LHCN-M2 (cell line): ENCODE results near the gene DPEP2. TPM values are rescaled to one million over a fixed set of nuclear protein-coding genes. Genes with fewer than 3 reads are reported as not detected.
"Not testable (repeated sequence)": the region's sequence is repeated elsewhere in the genome, so short reads cannot be mapped to it uniquely, and the experiment has no call there.

Experiments used
- DNase-seq: peaks from one replicate; pipeline ENCODE4 v3.0.0-alpha.2; 2012; ENCODE audit warnings: low read depth
- total RNA-seq: library from RNA; depleted of rRNA; stranded (reverse); fragments of >200 nt; gene quantifications from 2 replicates; pipeline ENCODE4 v1.2.3, GENCODE V29; 2014

Gene DPEP2
- total RNA-seq, 1 experiment from 2014 or later = not detected

DNA sequence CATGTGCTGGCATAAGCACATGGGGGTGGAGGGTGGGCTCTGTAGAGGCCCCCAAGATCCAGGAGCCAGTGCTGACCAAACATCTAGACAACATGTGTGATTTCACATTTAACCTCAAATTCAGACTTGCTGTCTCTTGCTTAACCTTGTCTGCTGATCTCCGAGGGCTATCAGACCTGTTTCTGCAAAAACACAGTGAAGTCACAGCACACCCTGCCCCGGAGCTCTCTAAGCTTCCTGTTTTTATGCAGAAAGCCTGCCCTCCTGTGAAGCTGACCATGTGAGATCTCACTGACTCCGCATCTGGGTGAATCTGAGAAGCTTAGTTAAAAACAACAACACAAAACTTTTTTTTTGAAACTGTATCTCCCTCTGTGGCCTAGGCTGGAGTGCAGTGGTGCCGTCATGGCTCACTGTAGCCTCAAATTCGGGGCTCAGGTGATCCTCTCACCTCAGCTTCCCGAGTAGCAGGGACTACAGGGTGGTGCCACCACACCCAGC, 6.6 kb upstream of the DPEP2 start:
- DNase-seq = no peak

DNA sequence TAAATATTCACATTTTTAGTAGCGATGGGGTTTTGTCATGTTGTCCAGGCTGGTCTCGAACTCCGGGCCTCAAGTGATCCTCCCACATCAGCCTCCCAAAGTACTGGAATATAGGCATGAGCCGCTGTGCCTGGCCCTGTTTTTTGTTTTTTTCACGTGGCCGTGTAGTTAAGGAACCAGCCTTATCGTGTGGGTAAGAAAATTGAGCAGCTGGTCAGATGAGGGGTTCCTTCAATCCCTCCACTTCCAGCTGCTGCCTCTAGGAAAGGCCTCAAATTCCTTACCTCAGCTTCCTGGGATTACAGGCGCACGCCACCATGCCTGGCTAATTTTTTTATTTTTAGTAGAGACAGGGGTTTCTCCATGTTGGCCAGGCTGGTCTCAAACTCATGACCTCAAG, 5.9 kb upstream of the DPEP2 start:
- DNase-seq = no peak

DNA sequence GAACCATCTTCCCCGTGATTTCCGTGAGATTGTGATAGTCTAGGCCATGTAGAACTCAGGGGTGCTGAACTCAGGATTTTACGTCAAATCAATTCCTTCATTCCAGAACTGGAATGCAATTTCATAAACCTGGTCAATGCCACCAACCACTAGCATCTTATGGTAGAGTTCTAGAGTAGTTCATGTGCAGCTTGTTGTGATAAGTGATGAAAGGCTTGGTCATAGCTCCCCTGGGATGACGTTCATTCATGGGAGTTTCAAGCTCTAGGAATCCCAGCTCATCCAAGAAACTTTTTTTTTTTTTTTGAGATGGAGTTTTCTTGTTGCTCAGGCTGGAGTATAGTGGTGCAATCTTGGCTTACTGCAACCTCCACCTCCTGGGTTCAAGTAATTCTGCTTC, 3.7 kb upstream of the DPEP2 start:
- peak; percentile 62 for DNase-seq

DNA sequence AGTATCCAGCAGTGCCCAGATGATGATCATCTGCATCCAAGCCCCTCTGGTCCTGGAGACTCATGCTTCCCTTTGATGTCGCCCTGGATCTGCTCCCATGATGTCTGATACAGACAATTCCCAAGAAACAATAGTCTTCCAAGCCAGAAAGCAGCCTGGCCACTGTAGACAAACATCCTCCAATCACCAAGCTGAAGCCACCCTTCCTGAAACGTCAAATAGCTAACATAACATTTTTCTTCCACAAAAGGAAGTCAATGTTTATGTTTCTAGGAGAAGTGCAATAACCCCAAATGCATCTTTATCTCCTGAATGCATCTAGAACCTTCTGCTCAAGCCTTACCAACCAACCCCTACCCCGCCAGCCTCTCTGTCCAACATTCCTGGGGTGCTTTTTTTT, 1.2 kb upstream of the DPEP2 start:
- no peak for DNase-seq

DNA sequence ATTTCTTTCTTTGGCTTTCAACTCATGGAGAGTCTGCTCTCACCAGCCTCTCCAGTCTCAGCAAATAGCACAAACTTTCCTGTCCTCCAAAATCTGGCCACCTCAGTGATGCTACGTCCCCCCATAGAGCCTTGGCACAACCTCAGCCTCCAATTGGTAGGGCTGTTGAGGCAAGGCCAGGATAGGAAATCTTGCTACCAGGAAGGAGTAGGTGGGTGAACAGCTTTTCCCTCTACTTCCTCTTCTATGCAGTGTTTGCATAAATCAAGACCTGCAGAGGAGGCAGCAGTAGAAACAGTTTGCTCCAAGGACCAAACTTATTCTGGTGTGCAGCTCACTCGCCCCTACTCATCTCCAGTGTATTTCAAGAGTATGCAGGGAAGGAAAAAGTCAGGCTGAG, 701 bp upstream of the DPEP2 start:
- DNase-seq = no peak

DNA sequence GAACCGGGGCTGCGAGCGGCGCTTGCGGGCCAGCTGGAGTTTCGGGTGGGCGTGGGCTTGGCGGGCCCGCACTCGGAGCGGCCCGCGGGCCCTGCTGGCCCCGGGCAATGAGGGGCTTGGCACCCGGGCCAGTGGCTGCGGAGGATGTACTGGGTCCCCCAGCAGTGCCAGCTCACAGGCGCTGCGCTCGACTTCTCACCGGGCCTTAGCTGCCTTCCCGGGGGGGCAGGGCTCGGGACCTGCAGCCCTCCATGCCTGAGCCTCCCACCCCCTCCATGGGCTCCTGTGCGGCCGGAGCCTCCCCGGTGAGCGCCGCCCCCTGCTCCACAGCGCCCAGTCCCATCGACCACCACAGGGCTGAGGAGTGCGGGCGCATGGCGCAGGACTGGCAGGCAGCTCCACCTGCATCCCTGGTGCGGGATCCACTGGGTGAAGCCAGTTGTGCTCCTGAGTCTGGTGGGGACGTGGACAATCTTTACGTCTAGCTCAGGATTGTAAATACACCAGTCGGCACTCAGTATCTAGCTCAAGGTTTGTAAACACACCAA, 979 bp downstream of the DPEP2 start:
- DNase-seq = not testable (repeated sequence)

DNA sequence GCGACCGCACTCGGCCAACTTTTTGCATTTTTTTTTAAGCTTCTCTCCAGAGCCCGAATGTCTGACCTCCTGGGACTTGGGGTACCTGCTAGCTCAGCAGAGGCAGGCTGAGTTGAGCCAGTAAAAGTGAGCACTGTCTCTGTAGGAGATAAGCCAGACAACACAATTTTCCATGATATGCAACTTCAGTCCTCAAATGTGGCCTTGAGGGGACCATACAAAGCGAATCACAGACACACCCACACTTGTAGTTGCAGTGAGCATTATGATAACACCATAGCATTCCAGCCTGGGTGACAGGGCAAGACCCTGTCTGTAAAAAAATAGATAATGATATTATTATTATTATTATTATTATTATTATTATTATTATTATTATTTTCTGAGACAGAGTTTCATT, 2.6 kb downstream of the DPEP2 start:
- no peak for DNase-seq

DNA sequence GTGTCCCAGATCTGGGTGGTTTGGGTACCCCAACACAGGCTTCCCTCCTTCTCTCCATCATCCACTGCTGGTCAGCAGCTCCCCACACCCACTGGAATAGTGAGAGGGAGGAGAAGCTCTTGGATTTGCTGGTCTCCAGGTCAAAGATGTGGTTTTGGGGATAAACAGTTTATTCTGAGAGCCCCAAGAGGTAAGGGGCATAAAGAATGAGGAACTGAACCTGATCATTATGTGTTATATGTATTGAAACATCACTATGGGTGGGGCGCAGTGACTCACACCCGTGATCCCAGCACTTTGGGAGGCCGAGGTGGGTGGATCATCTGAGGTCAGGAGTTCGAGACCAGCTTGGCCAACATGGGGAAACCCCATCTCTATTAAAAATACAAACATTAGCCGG, 3.9 kb downstream of the DPEP2 start:
- DNase-seq = no peak

DNA sequence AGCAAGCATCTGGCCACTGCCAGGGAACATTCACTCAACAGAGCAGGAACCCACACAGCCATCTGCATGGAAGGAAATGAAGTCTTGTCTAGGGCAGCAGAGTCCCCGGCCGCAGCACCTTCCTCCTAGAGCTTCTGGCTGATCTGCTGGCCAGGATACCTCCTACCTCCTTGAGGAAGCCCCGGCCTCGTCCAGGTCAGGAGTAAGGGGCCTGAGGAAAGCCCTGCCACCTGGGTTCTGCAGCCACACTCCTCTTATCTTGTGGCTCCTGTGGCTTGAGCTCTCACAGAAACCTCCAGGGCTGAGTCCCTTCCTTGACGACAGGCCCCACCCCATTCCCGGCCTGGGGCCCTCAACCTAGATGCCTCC, 5.3 kb downstream of the DPEP2 start:
- not testable (repeated sequence) for DNase-seq

DNA sequence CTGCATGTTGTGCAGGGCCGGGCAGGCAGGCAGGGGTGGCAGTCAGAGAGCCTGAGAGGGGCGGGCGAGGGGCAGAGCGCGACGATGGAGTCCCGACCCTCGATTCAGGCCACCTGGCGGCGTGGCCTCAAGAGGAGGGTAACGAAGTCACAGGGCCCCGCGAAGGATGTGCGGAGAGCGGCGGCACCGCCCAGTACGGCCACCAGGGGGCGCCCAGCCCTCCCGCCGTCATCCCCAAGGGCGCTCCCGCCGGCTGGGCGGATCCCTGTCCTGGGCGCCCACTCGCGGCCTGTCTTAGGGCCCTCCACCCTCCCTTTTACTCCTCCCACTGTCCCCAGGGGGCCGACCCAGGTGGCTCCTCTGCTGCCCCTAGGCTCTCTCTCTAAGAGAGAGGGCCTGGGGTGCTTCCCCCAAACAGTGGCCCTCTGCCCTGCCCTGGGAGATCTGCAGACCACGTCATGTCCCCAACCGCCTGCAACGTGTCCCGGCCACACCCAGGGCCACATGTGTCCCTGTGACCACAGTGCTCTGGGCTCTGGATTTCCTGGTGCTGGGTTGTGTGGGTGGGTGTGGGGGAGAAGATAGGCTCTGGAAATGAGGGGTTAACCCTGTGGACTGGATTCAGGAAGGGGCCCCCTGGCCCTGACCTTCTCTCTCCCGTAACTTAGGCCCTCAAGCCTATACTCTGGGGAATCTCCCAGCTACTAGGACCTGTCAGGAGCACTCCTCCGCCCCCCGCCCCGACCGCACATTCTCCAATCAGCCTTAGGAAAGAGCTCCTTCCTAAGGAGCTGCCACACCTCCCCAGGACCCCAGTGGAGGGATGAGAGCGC, 5.9 kb downstream of the DPEP2 start:
- peak; percentile 59 for DNase-seq

DNA sequence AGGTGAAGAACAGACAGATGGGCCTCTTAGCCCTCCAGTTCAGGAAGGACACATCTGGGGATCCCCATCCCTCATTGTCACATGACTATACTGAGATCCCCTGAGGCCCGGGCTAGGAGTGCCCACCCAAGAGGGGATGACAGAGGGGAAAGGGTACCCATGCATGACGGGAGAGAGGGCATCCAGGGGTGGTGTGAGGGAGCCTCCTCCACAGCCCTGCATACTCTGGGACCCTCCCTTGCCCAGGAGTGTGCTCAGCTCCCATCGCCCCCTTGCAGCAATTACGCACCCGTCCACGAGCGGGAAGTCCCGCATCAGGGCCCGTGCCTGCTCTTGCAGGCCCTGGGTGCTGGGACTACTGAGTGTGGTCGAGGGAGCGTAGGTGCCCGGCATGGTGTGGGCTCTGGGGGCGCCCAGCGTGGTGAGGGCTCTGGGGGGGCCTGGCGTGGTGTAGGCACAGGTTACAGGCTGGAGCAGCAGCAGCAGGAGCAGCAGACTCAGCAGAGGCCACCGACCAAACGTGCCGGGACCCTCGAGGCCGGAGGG, 6.5 kb downstream of the DPEP2 start:
- no peak for DNase-seq

DNA sequence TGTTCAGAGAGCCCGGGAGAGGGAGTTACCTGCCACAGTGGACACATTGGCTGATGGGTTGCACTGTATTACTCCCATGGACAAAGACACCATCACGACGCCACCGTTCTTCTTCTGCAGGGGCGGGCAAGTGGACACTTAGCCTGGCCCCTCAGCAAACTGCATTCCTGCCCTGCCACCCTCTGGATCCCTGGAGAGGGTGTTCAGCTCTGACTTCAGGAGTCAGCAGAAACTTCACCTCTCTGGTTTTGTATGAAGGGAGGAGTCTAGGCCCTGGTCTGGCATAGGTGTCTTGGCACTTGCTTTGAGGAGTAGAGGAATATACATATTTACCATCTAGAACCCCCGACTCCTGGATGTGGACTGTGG, 9.3 kb downstream of the DPEP2 start:
- DNase-seq = no peak

DNA sequence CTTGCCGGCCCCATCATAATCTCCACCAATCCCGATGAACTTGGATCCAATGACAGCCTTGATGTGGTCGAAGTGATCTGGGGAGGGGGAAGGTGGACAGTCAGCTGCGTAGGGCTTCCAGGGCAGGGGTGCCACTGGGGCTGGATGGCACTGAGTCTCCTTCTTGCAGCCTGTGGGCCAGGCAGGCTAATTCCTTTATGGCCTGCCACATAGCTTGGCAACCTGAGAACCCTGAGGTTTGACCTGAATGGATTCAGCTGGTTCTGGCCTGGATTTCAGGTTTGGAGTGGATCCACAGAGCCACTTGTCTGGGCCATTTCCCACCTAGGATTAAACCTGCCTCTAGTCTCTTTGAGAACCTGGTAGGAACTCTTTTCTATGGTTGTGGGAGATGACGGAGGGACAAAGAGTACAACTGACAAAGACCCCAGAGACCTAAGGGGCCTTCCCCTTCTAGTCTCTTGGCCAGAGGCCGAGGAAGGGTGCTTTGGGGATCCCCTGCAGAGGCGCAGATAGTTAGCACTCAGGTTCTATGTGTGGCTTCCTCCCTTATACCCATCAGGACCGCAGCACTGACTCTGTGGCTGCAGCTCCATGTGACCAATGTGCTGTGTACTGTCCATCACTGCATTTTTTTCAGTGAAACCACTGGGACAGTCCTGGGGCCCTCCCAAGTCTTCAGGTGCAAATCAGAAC, 9.8 kb downstream of the DPEP2 start:
- DNase-seq = no peak

DNA sequence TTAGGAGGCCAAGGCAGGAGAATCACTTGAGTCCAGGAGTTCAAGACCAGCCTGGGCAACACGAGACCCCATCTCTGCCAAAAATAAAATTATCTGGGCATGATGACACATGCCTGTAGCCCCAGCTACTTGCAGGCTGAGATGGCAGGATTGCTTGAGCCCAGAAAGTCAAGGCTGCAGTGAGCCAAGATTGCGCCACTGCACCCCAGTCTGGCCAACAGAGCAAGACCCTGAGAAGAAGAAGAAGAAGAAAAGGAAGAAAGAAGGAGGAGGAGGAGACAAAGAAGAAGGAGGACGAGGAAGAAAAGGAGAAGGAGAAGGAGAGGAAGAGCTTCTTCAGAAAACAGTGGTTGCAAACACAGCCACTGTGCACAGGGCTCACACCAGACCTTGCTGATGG, 10.6 kb downstream of the DPEP2 start:
- DNase-seq = no peak

DNA sequence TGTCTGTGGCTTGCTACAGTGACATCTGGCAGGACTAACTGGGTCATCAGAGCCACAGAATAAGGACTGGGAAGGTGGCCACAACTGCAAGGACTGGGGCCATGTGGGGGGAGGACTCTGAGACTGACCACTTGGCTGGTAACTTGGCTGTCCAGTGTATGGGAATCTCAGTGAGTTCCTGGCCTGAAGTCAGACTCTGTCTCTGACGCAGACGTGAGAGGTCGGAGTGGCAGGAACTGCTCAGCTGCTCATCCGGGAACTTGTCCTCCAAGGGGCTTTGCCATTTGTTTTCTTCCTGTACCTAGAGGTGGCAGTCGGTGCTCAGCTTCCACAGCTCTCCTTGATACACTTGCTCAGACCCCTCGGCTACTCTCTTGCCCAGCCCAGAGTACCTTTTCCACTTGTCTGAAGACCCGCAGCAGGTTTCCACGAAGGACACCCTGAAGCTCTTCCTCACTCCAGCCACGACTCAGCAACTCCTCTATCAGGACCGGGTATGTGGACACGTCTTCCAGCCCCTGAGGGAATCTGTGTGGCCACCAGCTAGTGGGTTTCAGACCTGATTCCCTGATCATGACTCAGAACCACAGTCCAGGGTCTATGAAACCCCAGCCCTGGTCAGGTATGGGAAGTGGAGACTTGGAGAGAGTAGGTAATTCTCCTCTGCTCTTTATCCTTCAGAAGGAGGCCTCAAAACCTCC, 11.7 kb downstream of the DPEP2 start:
- DNase-seq = no peak

DNA sequence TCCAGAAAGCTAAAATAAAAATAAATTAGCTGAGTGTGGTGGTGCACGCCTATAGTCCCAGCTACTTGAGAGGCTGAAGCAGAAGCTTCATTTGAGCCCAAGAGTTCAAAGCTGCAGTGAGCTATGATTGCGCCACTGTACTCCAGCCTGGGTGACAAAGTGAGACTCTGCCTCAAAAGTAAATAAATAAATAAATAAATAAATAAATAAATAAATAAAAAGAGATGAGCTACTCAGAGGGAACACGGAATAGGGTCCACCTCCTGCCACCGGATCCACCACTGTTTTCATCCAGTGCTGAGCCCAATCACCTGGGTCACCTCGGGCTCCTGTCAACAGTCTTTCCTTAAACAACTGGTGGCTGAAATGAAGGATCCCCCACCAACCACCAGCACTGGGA, 12.3 kb downstream of the DPEP2 start:
- no peak for DNase-seq

DNA sequence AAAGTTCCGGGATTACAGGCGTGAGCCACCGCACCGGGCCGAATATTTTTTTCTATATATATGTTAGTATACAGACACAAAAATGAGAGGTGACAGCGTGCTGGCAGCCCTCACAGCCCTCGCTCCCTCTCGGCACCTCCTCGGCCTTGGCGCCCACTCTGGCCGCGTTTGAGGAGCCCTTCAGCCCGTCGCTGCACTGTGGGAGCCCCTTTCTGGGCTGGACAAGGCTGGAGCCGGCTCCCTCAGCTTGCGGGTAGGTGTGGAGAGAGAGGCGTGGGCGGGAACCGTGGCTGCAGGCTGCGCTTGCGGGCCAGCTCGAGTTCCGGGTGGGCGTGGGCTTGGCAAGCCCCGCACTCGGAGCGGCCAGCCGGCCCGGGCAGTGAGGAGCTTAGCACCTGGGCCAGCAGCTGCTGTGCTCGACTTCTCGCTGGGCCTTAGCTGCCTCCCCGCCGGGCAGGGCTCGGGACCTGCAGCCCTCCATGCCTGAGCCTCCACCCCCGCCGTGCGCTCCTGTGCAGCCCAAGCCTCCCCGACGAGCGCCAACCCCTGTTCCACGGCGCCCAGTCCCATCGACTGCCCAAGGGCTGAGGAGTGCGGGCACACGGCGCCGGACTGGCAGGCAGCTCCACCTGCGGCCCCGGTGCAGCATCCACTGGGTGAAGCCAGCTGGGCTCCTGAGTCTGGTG, 17.1 kb downstream of the DPEP2 start:
- no peak for DNase-seq

DNA sequence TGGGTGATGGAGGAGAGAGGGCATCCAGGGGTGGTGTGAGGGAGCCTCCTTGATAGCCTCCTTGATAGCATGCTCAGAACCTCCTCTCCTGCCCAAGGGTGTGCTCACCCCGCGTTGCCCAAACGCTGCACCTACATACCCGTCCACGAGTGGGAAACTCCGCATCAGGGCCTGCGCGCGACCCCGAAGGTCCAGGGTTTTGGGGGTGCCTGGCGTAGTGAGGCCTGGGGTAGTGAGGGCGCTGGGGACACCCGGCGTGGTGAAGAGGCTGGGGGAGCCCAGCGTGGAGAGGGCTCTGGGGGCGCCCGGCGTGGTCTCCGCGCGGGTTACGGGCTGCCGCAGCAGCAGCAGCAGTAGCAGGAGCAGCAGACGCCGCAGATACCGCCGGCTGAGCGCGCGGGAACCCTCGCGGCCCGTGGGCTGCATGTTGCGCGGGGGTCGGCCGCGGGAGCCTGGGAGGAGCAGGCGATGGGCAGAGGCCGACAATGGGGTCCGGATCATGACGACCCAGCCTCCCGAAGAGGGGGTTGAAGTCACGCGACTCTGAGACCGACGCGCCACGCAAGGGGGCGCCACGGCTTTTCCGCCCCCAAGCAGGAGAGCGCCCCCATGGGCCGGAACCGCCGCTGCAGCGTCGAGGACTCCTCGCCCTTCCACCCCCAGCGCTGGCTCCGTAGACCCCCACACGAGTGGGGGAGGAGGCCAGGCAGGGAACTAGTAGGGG, 19.2 kb downstream of the DPEP2 start, which contains the start of gene DPEP3:
Gene DPEP3 (minus strand): TSS at position 545 of the 724 bp plus-strand sequence. CDS start 119 bp downstream, at position 426.
- no peak for DNase-seq

DNA sequence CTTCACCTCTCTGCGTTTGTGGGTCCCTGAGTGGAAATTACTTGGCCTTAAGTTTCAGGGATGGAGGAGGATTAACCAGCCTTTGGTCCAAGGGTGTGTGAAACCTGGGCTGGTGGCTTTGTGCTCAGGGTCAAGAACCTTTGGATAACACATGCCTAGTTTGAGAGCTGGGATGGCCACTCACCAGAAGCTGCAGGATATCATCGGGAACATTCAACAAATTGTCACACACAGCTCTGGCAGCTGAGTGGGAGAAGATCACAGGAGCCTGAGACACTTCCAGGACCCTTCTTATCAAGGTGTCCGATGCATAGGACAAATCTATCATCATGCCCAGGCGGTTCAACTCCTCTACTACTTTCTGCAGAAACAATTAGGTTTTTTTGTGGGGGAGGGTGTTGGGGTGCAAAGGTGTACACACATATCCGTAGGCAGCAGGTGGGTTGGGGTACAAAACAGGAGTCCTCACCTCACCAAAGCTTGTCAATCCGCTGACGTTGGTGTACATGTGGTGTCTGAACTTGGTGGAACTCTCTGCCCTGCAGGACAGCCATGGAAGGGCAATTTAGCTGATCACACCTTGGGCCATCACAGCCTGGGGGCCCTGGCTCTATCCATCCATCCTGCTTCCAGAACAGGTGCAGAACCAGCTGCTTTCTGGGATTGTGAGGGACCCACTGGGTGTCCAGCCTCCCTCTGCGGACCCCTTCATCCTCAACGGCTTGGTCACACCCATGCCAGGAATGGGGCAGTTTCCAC, 21.6 kb downstream of the DPEP2 start:
- DNase-seq = no peak

DNA sequence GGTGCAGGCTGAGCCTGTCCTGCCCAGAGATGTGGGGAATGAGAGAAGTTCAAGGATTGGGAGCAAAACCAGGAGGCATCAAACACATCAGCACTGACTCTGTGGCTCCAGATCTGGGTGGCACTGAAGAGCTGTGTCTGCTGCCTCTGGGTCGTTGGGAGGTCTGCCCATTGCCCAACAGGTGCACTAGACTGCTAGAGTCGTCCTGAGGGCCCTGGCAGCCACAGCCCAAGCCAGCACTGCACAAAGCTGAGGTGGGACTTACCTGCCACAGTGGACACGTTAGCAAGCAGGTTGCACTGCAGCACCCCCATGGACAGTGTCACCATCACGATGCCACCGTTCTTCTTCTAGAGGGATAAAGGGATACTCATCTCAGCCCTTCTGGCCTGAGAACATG, 22.3 kb downstream of the DPEP2 start:
- no peak for DNase-seq
